MG63 (cell line): ENCODE results near the gene PROC. TPM values are rescaled to one million over a fixed set of nuclear protein-coding genes. Genes with fewer than 3 reads are reported as not detected.
"Not testable (repeated sequence)": the region's sequence is repeated elsewhere in the genome, so short reads cannot be mapped to it uniquely, and the experiment has no call there.

Source experiments
- DNase-seq: peaks from one replicate; pipeline ENCODE4 v3.0.0-alpha.2; 2020
- H3K27me3 ChIP-seq: fragments of 250-450 bp; sonication (Bioruptor Pico); 2 replicates; pipeline ENCODE4 v1.5.1; 2020; ENCODE audit warnings: mild to moderate bottlenecking, moderate library complexity
- H3K36me3 ChIP-seq: fragments of 250-450 bp; sonication (Bioruptor Pico); 2 replicates; pipeline ENCODE4 v1.5.1; 2020; ENCODE audit warnings: mild to moderate bottlenecking, moderate library complexity
- H3K4me3 ChIP-seq: fragments of 250-450 bp; sonication (Bioruptor Pico); 2 replicates; pipeline ENCODE4 v1.5.1; 2020; ENCODE audit warnings: mild to moderate bottlenecking, moderate library complexity
- H3K9me3 ChIP-seq: fragments of 250-450 bp; sonication (Bioruptor Pico); 2 replicates; pipeline ENCODE4 v1.5.1; 2020; ENCODE audit warnings: mild to moderate bottlenecking, moderate library complexity
- total RNA-seq: library from RNA; depleted of rRNA; stranded (reverse); fragments of >200 nt; shearing (Covaris generic); gene quantifications from 2 replicates; pipeline ENCODE4 v1.2.3, GENCODE V29; 2014; ENCODE audit warnings: low replicate concordance

PROC gene
- total RNA-seq, 1 experiment from 2014 or later, result not detected

- no peaks in the 10 kb centered on the region for H3K36me3 ChIP-seq
- no peak overlapping the region for H3K4me3 ChIP-seq
- no peak for DNase-seq
- no peaks in the 10 kb centered on the region for H3K9me3 ChIP-seq
- no peaks in the 10 kb centered on the region for H3K27me3 ChIP-seq
These were observed 13.3 kb downstream of the PROC start for GRCh38 chr2:127431408-127432023.

GRCh38 chr2:127434515-127434914 lies 16.3 kb downstream of the PROC start:
- Histone ChIP-seq H3K27me3 (no peaks in the 10 kb centered on the region), H3K36me3 (no peaks in the 10 kb centered on the region), H3K9me3 (no peaks in the 10 kb centered on the region), H3K4me3 (no peak overlapping the region)
- DNase-seq, result no peak

- H3K36me3 ChIP-seq, result peaks cover 2% of the 10 kb centered on the region; the same call in 1 of the 2 replicates
- peaks cover 6% of the 10 kb centered on the region for H3K9me3 ChIP-seq
- H3K4me3 ChIP-seq, result no peak overlapping the region
- H3K27me3 ChIP-seq, result no peaks in the 10 kb centered on the region
- no peak for DNase-seq
These were observed 18.8 kb downstream of the PROC start for GRCh38 chr2:127437056-127437455.

GRCh38 chr2:127437781-127438726 lies 19.8 kb downstream of the PROC start:
- Histone ChIP-seq H3K36me3 (peaks cover 2% of the 10 kb centered on the region; the same call in 1 of the 2 replicates), H3K9me3 (peaks cover 6% of the 10 kb centered on the region), H3K27me3 (no peaks in the 10 kb centered on the region), H3K4me3 (no peak overlapping the region)
- DNase-seq, result no peak

GRCh38 chr2:127439343-127439742 lies 21.1 kb downstream of the PROC start:
- Histone ChIP-seq H3K9me3 (peaks cover 6% of the 10 kb centered on the region), H3K27me3 (no peaks in the 10 kb centered on the region), H3K4me3 (no peak overlapping the region), H3K36me3 (peaks cover 2% of the 10 kb centered on the region; the same call in 1 of the 2 replicates)
- DNase-seq, result no peak

- Histone ChIP-seq H3K9me3 (peaks cover 3% of the 10 kb centered on the region; the same call in 1 of the 2 replicates), H3K4me3 (no peak overlapping the region), H3K27me3 (no peaks in the 10 kb centered on the region), H3K36me3 (no peaks in the 10 kb centered on the region)
- DNase-seq, result no peak
These were observed 30.3 kb downstream of the PROC start for GRCh38 chr2:127448526-127448925.

GRCh38 chr2:127449414-127449813 lies 31.2 kb downstream of the PROC start:
- Histone ChIP-seq H3K36me3 (no peaks in the 10 kb centered on the region), H3K27me3 (no peaks in the 10 kb centered on the region), H3K9me3 (peaks cover 3% of the 10 kb centered on the region; the same call in 1 of the 2 replicates), H3K4me3 (no peak overlapping the region)
- no peak for DNase-seq

GRCh38 chr2:127449898-127450297 lies 31.7 kb downstream of the PROC start:
- no peaks in the 10 kb centered on the region for H3K27me3 ChIP-seq
- H3K4me3 ChIP-seq, result no peak overlapping the region
- H3K36me3 ChIP-seq, result no peaks in the 10 kb centered on the region
- no peak for DNase-seq
- H3K9me3 ChIP-seq, result peaks cover under 1% of the 10 kb centered on the region; the same call in 1 of the 2 replicates

- Histone ChIP-seq H3K4me3 (no peak overlapping the region), H3K9me3 (no peaks in the 10 kb centered on the region), H3K36me3 (no peaks in the 10 kb centered on the region), H3K27me3 (no peaks in the 10 kb centered on the region)
- no peak for DNase-seq
These were observed 33.8 kb downstream of the PROC start for GRCh38 chr2:127451981-127452380.

GRCh38 chr2:127452423-127452822 lies 34.2 kb downstream of the PROC start:
- not testable (repeated sequence) for H3K27me3 ChIP-seq, H3K4me3 ChIP-seq, H3K36me3 ChIP-seq, DNase-seq, H3K9me3 ChIP-seq

- no peaks in the 10 kb centered on the region for H3K9me3 ChIP-seq
- H3K27me3 ChIP-seq, result no peaks in the 10 kb centered on the region
- no peaks in the 10 kb centered on the region for H3K36me3 ChIP-seq
- no peak for DNase-seq
- H3K4me3 ChIP-seq, result no peak overlapping the region
These were observed 34.8 kb downstream of the PROC start for GRCh38 chr2:127453013-127453391.

- Histone ChIP-seq H3K9me3 (no peaks in the 10 kb centered on the region), H3K4me3 (no peak overlapping the region), H3K27me3 (no peaks in the 10 kb centered on the region), H3K36me3 (no peaks in the 10 kb centered on the region)
- DNase-seq, result no peak
These were observed 35.4 kb downstream of the PROC start for GRCh38 chr2:127453392-127454171.

- no peak for DNase-seq
- Histone ChIP-seq H3K4me3 (no peak overlapping the region), H3K27me3 (no peaks in the 10 kb centered on the region), H3K9me3 (no peaks in the 10 kb centered on the region), H3K36me3 (no peaks in the 10 kb centered on the region; the same call in 1 of the 2 replicates)
These were observed 36.7 kb downstream of the PROC start for GRCh38 chr2:127454595-127455565.

GRCh38 chr2:127455566-127456493 lies 37.6 kb downstream of the PROC start:
- DNase-seq, result no peak
- Histone ChIP-seq H3K36me3 (peaks cover 2% of the 10 kb centered on the region; the same call in 1 of the 2 replicates), H3K27me3 (no peaks in the 10 kb centered on the region), H3K4me3 (no peak overlapping the region), H3K9me3 (no peaks in the 10 kb centered on the region)

- no peaks in the 10 kb centered on the region for H3K9me3 ChIP-seq
- H3K36me3 ChIP-seq, result peaks cover 2% of the 10 kb centered on the region; the same call in 1 of the 2 replicates
- H3K27me3 ChIP-seq, result no peaks in the 10 kb centered on the region
- no peak for DNase-seq
- no peak overlapping the region for H3K4me3 ChIP-seq
These were observed 38.7 kb downstream of the PROC start for GRCh38 chr2:127456960-127457359.
